ENCODE measurements around the gene KDM6B.

KDM6B gene

GRCh38 chr17:7811251-7811650 lies 22.8 kb upstream of the KDM6B start:
- DNase-seq (ENCODE audit: low read depth) = no peak
- no peak overlapping the region for H3K4me3 ChIP-seq (ENCODE audit: low read length)
- TF ChIP-seq, protein P1, sequence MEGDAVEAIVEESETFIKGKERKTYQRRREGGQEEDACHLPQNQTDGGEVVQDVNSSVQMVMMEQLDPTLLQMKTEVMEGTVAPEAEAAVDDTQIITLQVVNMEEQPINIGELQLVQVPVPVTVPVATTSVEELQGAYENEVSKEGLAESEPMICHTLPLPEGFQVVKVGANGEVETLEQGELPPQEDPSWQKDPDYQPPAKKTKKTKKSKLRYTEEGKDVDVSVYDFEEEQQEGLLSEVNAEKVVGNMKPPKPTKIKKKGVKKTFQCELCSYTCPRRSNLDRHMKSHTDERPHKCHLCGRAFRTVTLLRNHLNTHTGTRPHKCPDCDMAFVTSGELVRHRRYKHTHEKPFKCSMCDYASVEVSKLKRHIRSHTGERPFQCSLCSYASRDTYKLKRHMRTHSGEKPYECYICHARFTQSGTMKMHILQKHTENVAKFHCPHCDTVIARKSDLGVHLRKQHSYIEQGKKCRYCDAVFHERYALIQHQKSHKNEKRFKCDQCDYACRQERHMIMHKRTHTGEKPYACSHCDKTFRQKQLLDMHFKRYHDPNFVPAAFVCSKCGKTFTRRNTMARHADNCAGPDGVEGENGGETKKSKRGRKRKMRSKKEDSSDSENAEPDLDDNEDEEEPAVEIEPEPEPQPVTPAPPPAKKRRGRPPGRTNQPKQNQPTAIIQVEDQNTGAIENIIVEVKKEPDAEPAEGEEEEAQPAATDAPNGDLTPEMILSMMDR (IDR thresholded peaks at IDR 0.05; ENCODE audit: insufficient read depth, low read depth, low read length, missing control alignments) = no peak

DNA sequence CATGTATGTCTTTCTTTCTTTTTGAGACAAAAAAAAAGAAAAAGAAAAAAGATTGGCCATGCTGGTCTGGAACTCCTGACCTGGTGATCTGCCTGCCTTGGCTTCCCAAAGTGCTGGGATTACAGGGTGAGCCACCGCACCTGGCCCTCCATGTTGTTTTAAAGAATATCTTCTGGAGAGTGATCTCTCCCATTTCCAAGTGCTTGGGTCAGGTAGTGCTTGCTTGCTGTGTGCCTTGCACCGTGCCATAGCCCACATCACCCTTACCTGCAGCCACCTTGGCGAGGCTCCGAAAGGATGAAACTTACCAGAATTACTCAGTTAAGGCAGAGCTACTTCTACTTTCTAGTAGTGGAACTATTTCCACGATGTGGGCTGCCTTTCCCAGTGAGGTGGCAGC lies 19.0 kb upstream of the KDM6B start:
- no peak overlapping the region for H3K4me3 ChIP-seq (ENCODE audit: low read length)
- no peak for DNase-seq (ENCODE audit: low read depth)
- TF ChIP-seq, protein P1 (IDR thresholded peaks at IDR 0.05; ENCODE audit: insufficient read depth, low read depth, low read length, missing control alignments) = no peak

DNA sequence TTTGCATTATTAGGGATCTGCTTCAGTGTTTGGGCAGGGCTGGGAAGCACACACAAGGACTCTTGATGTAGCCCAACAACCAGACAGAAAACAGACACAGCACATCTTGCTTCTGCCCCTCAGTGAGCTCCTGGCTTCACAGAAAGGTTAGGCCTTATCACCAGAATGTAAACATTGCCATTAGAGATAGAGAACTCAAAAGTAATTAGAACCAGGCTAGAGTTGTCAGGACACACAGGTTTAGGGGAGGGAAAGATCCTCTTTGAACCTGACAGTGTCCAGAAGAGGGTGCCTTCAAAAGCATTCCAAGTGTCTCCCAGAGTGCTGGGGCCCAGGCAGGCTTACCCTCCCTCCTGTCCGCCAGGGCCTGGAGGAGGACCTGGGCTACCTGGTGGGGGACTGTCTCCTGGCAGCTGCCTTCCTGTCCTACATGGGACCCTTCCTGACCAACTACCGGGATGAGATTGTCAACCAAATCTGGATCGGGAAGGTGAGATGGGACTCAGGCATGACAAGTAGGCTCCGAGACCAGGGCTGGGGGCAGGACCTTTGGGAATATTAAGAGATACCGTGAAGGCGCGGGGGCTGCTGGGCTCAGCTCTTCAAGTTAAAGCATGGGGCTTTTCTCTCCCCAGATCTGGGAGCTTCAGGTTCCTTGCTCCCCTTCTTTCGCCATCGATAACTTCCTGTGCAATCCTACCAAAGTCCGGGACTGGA lies 16.9 kb upstream of the KDM6B start:
- TF ChIP-seq, protein P1 (IDR thresholded peaks at IDR 0.05; ENCODE audit: insufficient read depth, low read depth, low read length, missing control alignments) = no peak
- no peak overlapping the region for H3K4me3 ChIP-seq (ENCODE audit: low read length)
- DNase-seq (ENCODE audit: low read depth) = no peak

DNA sequence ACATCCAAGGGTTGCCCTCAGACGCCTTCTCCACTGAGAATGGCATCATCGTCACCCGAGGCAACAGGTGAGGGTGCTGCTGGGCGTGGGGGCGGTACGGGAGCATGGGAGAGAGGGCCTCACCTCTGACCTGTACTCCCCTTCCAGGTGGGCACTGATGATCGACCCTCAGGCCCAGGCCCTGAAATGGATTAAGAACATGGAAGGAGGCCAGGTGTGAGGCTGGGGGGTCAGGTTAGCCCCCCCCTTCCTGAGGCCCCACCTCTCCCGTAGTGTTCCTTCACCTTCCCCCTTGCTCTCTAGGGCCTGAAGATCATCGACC lies 16.4 kb upstream of the KDM6B start:
- TF ChIP-seq, protein P1 (IDR thresholded peaks at IDR 0.05; ENCODE audit: insufficient read depth, low read depth, low read length, missing control alignments) = no peak
- no peak overlapping the region for H3K4me3 ChIP-seq (ENCODE audit: low read length)
- no peak for DNase-seq (ENCODE audit: low read depth)

DNA sequence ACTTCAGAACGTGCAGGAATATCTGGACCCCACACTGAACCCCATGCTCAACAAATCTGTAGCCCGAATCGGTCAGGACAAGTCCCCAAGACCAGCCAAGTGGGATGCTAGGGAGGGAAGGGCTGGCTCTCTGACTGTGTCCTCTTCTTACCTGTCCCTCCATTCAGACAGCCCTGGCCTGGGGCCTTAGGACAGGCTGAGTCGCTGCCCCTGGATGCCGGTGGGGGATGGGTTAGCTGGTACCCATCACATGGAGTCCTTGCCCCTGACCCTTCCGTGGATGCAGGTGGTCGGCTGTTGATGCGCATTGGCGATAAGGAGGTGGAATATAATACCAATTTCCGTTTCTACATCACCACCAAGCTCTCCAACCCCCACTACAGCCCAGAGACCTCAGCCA lies 16.0 kb upstream of the KDM6B start:
- DNase-seq (ENCODE audit: low read depth) = no peak
- H3K4me3 ChIP-seq (ENCODE audit: low read length) = no peak overlapping the region
- TF ChIP-seq, protein P1 (IDR thresholded peaks at IDR 0.05; ENCODE audit: insufficient read depth, low read depth, low read length, missing control alignments) = no peak

GRCh38 chr17:7818746-7819645 lies 15.0 kb upstream of the KDM6B start:
- DNase-seq (ENCODE audit: low read depth) = no peak
- TF ChIP-seq, protein P1 (IDR thresholded peaks at IDR 0.05; ENCODE audit: insufficient read depth, low read depth, low read length, missing control alignments) = no peak
- H3K4me3 ChIP-seq (ENCODE audit: low read length) = no peak overlapping the region
